IMR-90 (cell line): ENCODE data around the gene TPI1. TPM values are rescaled to one million over a fixed set of nuclear protein-coding genes. Genes with fewer than 3 reads are reported as not detected.

Experiments used
- ATAC-seq: fragments of 200-7000 bp; cut with Tn5 transposase; 2 replicates; pipeline ENCODE4 v1.9.1; 2020; ENCODE audit warnings: low read depth, mild to moderate bottlenecking, moderate library complexity
- BruUV-seq: library from RNA; stranded (reverse); fragments of 400-500 nt; replicated peaks from 2 replicates; lab custom pipeline; 2021; lab: Mats Ljungman, UMichigan
- CTCF ChIA-PET: fragments of 300-600 bp; formaldehyde crosslinking; extraction: SDS; loops from one replicate; lab custom pipeline; 2021; ENCODE audit warnings: antibody characterized with exemption; lab: Yijun Ruan, JAX
- POLR2A ChIA-PET: fragments of 300-600 bp; sonication (Branson Sonifier 250); formaldehyde crosslinking; loops from one replicate; lab custom pipeline; 2022; ENCODE audit warnings: antibody characterized with exemption; ENCODE audit not compliant: unreplicated experiment; lab: Charles Lee
- DNase-seq: peaks from one replicate; pipeline ENCODE4 v3.0.0; 2013
- H2AFZ ChIP-seq: replicated peaks from 2 replicates; pipeline ENCODE3; 2013; ENCODE audit warnings: low read length, mild to moderate bottlenecking; ENCODE audit not compliant: poor library complexity
- H2AK5ac ChIP-seq: 2 replicates; pipeline ENCODE4 v1.6.1; 2013; ENCODE audit warnings: low read depth, low read length, inconsistent platforms
- H2AK9ac ChIP-seq: replicated peaks from 2 replicates; pipeline ENCODE3; 2013; ENCODE audit warnings: mild to moderate bottlenecking, low read depth, low read length, moderate library complexity; ENCODE audit not compliant: poor library complexity
- H2BK120ac ChIP-seq: 2 replicates; pipeline ENCODE4 v1.6.1; 2013; ENCODE audit warnings: low read depth, low read length, inconsistent platforms
- H2BK15ac ChIP-seq: 3 replicates; pipeline ENCODE4 v1.6.1; 2013; ENCODE audit warnings: low read depth, low read length, inconsistent platforms
- H2BK20ac ChIP-seq: 2 replicates; pipeline ENCODE4 v1.6.1; 2013; ENCODE audit warnings: low read depth, mild to moderate bottlenecking, inconsistent platforms, low read length, moderate library complexity
- H2BK5ac ChIP-seq: 2 replicates; pipeline ENCODE4 v1.6.1; 2013; ENCODE audit warnings: mild to moderate bottlenecking, low read depth, low read length, inconsistent platforms; ENCODE audit not compliant: poor library complexity, severe bottlenecking
- H3K14ac ChIP-seq: replicated peaks from 2 replicates; pipeline ENCODE4 v1.6.1; 2013; ENCODE audit warnings: low read depth, low read length, inconsistent platforms
- H3K18ac ChIP-seq: 2 replicates; pipeline ENCODE4 v1.6.1; 2013; ENCODE audit warnings: low read depth, low read length, control low read depth
- H3K23ac ChIP-seq: 2 replicates; pipeline ENCODE4 v1.6.1; 2013; ENCODE audit warnings: low read depth, low read length, inconsistent platforms
- H3K27ac ChIP-seq: 2 replicates; pipeline ENCODE4 v1.5.1; 2013; ENCODE audit warnings: mild to moderate bottlenecking, control low read depth, low read length; ENCODE audit not compliant: insufficient read depth
- H3K27me3 ChIP-seq: 2 replicates; pipeline ENCODE4 v1.6.1; 2013; ENCODE audit warnings: low read length; ENCODE audit not compliant: control insufficient read depth, insufficient read depth
- H3K36me3 ChIP-seq: 2 replicates; pipeline ENCODE4 v1.6.1; 2013; ENCODE audit warnings: low read length, mixed read lengths; ENCODE audit not compliant: control insufficient read depth, insufficient read depth
- H3K4ac ChIP-seq: 2 replicates; pipeline ENCODE4 v1.6.1; 2013; ENCODE audit warnings: low read depth, low read length, inconsistent platforms
- H3K4me1 ChIP-seq: 2 replicates; pipeline ENCODE4 v1.6.1; 2013; ENCODE audit warnings: low read length, mixed read lengths; ENCODE audit not compliant: control insufficient read depth, insufficient read depth
- H3K4me2 ChIP-seq: 2 replicates; pipeline ENCODE4 v1.6.1; 2013; ENCODE audit warnings: low read depth, mild to moderate bottlenecking, control low read depth, low read length, moderate library complexity
- H3K4me3 ChIP-seq: 2 replicates; pipeline ENCODE4 v1.5.1; 2013; ENCODE audit warnings: low read depth, mild to moderate bottlenecking, control low read depth, low read length, moderate library complexity; ENCODE audit not compliant: insufficient read depth
- H3K56ac ChIP-seq: 2 replicates; pipeline ENCODE4 v1.6.1; 2013; ENCODE audit warnings: low read length, inconsistent platforms; ENCODE audit not compliant: insufficient read depth; ENCODE audit errors: extremely low read depth
- H3K79me1 ChIP-seq, 2 experiments: 2 replicates each; pipeline ENCODE4 v1.6.1; 2013; ENCODE audit warnings: low read length in 2 of 2, inconsistent platforms in 1 of 2, low read depth in 1 of 2
- H3K9ac ChIP-seq: 2 replicates; pipeline ENCODE4 v1.6.1; 2013; ENCODE audit warnings: low read depth, low read length, control low read depth
- H3K9me1 ChIP-seq: 2 replicates; pipeline ENCODE4 v1.6.1; 2013; ENCODE audit warnings: low read length, inconsistent platforms; ENCODE audit not compliant: insufficient read depth
- H3K9me3 ChIP-seq: 2 replicates; pipeline ENCODE4 v1.6.1; 2013; ENCODE audit warnings: low read length; ENCODE audit not compliant: control insufficient read depth, insufficient read depth
- H4K20me1 ChIP-seq: 2 replicates; pipeline ENCODE4 v1.6.1; 2013; ENCODE audit warnings: low read length, inconsistent platforms; ENCODE audit not compliant: insufficient read depth
- H4K5ac ChIP-seq: 2 replicates; pipeline ENCODE4 v1.6.1; 2013; ENCODE audit warnings: mild to moderate bottlenecking, low read depth, low read length, control low read depth
- H4K8ac ChIP-seq, 2 experiments: 2 replicates each; pipeline ENCODE4 v1.6.1; 2013; ENCODE audit warnings: low read depth in 2 of 2, low read length in 2 of 2, control low read depth in 1 of 2, inconsistent platforms in 1 of 2
- H4K91ac ChIP-seq: 2 replicates; pipeline ENCODE4 v1.6.1; 2013; ENCODE audit warnings: low read depth, low read length, inconsistent platforms; ENCODE audit not compliant: insufficient read depth
- BHLHE40 ChIP-seq: fragments of 150-350 bp; IDR thresholded peaks from 2 replicates; pipeline ENCODE4 v1.6.1; 2016; ENCODE audit warnings: mild to moderate bottlenecking, low read depth, low read length
- CHD1 ChIP-seq: IDR thresholded peaks from 2 replicates; pipeline ENCODE4 v1.6.1; 2012; ENCODE audit warnings: low read depth, low read length, improper control_type of control experiment
- FOS ChIP-seq: fragments of 150-350 bp; IDR thresholded peaks from 2 replicates; pipeline ENCODE4 v1.6.1; 2016; ENCODE audit warnings: low read depth, low read length
- MXI1 ChIP-seq: IDR thresholded peaks from 2 replicates; pipeline ENCODE4 v1.6.1; 2012; ENCODE audit warnings: low read depth, mild to moderate bottlenecking, low read length, moderate library complexity, borderline replicate concordance
- NFE2L2 ChIP-seq: fragments of 150-350 bp; IDR thresholded peaks from 2 replicates; pipeline ENCODE4 v1.6.1; 2016; ENCODE audit warnings: low read depth, mild to moderate bottlenecking, low read length
- RAD21 ChIP-seq: IDR thresholded peaks from 2 replicates; pipeline ENCODE4 v1.6.1; 2012; ENCODE audit warnings: low read length, improper control_type of control experiment
- RFX5 ChIP-seq: IDR thresholded peaks from 2 replicates; pipeline ENCODE4 v1.8.0; 2012; ENCODE audit warnings: low read depth, mild to moderate bottlenecking, low read length, moderate library complexity
- SMC3 ChIP-seq: fragments of 150-350 bp; IDR thresholded peaks from 2 replicates; pipeline ENCODE4 v1.6.1; 2016; ENCODE audit warnings: low read depth, mild to moderate bottlenecking, antibody characterized with exemption, low read length, moderate library complexity
- WGBS, 2 experiments: methylation state at CpG; one replicate each; pipeline versions ENCODE4 v1.1.5 to v1.1.7; 2013; ENCODE audit warnings: missing lambda C conversion rate in 2 of 2; ENCODE audit not compliant: insufficient read length in 1 of 2; ENCODE audit errors: extremely low coverage in 2 of 2; 5-methylcytosine and 5-hydroxymethylcytosine counted together
- dilution Hi-C: fragments of 300-500 bp; cut with HindIII; formaldehyde crosslinking; loops from one replicate; pipeline ENCODE4 v1.14.3; 2018; ENCODE audit warnings: low sequenced_read_pairs; ENCODE audit not compliant: unreplicated experiment
- in situ Hi-C: fragments of 300-500 bp; cut with MboI; formaldehyde crosslinking; loops from 3 replicates; pipeline ENCODE4 v1.14.3; 2019; ENCODE audit warnings: low sequenced_read_pairs, inconsistent platforms, mixed read lengths
- intact Hi-C: fragments of 100-400 bp; cut with micrococcal nuclease; formaldehyde crosslinking; loops from 2 replicates; pipeline ENCODE4 v1.10.0; 2022
- polyA plus RNA-seq, 3 experiments: library from polyadenylated mRNA; depleted of rRNA; stranded (reverse); fragments of >200 nt; gene quantifications; 2 replicates each; pipeline ENCODE4 v1.2.3, GENCODE V29; 2012; ENCODE audit warnings: low replicate concordance in 1 of 3
- total RNA-seq: library from RNA; depleted of rRNA; stranded (reverse); fragments of >200 nt; gene quantifications from 2 replicates; pipeline ENCODE4 v1.2.3, GENCODE V29; 2012
- TF ChIP-seq, protein P1 (sequence below): fragments of 150-350 bp; IDR thresholded peaks from 2 replicates; pipeline ENCODE4 v1.6.1; 2017; ENCODE audit warnings: mild to moderate bottlenecking, antibody characterized with exemption, low read length, low read depth
- TF ChIP-seq, protein P2 (sequence below): conservative IDR thresholded peaks from 2 replicates; pipeline ENCODE4 v1.5.1; 2012; ENCODE audit warnings: mild to moderate bottlenecking, low read depth, low read length, improper control_type of control experiment

Gene TPI1
- total and polyA plus RNA-seq, 2 of the 4 experiments (the other 2 are of a cell fraction): 1,995 to 2,176 TPM

DNA sequence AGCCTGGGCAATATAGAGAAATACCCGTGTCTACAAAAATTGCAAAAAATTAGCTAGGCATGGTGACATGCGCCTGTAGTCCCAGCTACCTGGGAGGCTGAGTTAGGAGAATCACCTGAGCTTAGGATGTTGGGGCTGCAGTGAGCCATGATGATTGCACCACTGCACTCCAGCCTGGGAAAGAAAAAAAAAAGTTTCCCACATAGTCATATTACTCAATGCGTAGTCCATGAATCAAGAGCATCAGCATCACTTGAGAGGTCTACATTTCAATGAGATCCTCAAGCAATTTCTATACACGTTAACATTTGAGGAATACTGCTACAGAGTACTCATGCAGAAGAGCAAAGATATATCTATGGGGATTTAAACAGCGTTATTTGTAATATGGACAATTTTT lies 32.1 kb downstream of the TPI1 start:
- H3K9me1 ChIP-seq: no peaks in the 10 kb centered on the region; the same call in 1 of the 2 replicates
- no peak overlapping the region for H2BK120ac ChIP-seq
- H3K4me1 ChIP-seq: peaks cover 3% of the 10 kb centered on the region
- no peak overlapping the region for H4K5ac ChIP-seq
- 100% methylated on average over 1 of the region's 5 CpGs; no CpG with 5 or more reads in 1 of the 2 experiments for WGBS, 2 experiments
- no peak overlapping the region for H2BK20ac ChIP-seq
- no peak overlapping the region for H2AK5ac ChIP-seq
- ChIA-PET POLR2A (no interaction called here), CTCF (interaction anchor here (0.9 kb wide), 1 partner anchor 27 kb away, joined by 3 read pairs; no protein-coding TSS in a partner anchor)
- H2AK9ac ChIP-seq: no peak overlapping the region
- no peak overlapping the region for H3K23ac ChIP-seq
- no peak overlapping the region for H3K4ac ChIP-seq
- no peak overlapping the region for H3K27ac ChIP-seq
- no peak overlapping the region for H3K14ac ChIP-seq
- H3K36me3 ChIP-seq: no peaks in the 10 kb centered on the region
- H2BK5ac ChIP-seq: no peak overlapping the region
- intact Hi-C loops (no loop called here), dilution Hi-C loops (no loop called here), in situ Hi-C loops (no loop called here)
- no peak overlapping the region for H4K8ac ChIP-seq
- H3K79me1 ChIP-seq: no peaks in the 10 kb centered on the region
- ATAC-seq (no peak), DNase-seq (no peak)
- H3K56ac ChIP-seq: no peak overlapping the region
- no peak overlapping the region for H3K9ac ChIP-seq
- no peak overlapping the region for H3K18ac ChIP-seq
- TF ChIP-seq, protein P1, sequence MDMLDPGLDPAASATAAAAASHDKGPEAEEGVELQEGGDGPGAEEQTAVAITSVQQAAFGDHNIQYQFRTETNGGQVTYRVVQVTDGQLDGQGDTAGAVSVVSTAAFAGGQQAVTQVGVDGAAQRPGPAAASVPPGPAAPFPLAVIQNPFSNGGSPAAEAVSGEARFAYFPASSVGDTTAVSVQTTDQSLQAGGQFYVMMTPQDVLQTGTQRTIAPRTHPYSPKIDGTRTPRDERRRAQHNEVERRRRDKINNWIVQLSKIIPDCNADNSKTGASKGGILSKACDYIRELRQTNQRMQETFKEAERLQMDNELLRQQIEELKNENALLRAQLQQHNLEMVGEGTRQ: no peak
- TF ChIP-seq RAD21 (no peak), CHD1 (no peak), SMC3 (no peak), BHLHE40 (no peak), MXI1 (no peak), FOS (no peak), RFX5 (no peak), NFE2L2 (no peak)
- TF ChIP-seq, protein P2, sequence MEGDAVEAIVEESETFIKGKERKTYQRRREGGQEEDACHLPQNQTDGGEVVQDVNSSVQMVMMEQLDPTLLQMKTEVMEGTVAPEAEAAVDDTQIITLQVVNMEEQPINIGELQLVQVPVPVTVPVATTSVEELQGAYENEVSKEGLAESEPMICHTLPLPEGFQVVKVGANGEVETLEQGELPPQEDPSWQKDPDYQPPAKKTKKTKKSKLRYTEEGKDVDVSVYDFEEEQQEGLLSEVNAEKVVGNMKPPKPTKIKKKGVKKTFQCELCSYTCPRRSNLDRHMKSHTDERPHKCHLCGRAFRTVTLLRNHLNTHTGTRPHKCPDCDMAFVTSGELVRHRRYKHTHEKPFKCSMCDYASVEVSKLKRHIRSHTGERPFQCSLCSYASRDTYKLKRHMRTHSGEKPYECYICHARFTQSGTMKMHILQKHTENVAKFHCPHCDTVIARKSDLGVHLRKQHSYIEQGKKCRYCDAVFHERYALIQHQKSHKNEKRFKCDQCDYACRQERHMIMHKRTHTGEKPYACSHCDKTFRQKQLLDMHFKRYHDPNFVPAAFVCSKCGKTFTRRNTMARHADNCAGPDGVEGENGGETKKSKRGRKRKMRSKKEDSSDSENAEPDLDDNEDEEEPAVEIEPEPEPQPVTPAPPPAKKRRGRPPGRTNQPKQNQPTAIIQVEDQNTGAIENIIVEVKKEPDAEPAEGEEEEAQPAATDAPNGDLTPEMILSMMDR: no peak
- H4K20me1 ChIP-seq: no peaks in the 10 kb centered on the region
- H3K27me3 ChIP-seq: no peaks in the 10 kb centered on the region
- BruUV-seq: no TSS peak
- no peak overlapping the region for H2BK15ac ChIP-seq
- no peaks in the 10 kb centered on the region for H3K9me3 ChIP-seq
- H4K91ac ChIP-seq: no peak overlapping the region
- H2AFZ ChIP-seq: no peak overlapping the region
- H3K4me2 ChIP-seq: no peak overlapping the region
- no peak overlapping the region for H3K4me3 ChIP-seq
